BLaER1 (cell line): Measurements from ENCODE around the gene MRGPRX2.

Source experiments
- H3K27ac ChIP-seq: shearing (Covaris generic); formaldehyde crosslinking; 2 replicates; pipeline ENCODE4 v1.8.1; 2022
- H3K27me3 ChIP-seq: shearing (Covaris generic); formaldehyde crosslinking; 2 replicates; pipeline ENCODE4 v1.8.1; 2022
- H3K36me3 ChIP-seq: shearing (Covaris generic); formaldehyde crosslinking; 2 replicates; pipeline ENCODE4 v1.8.1; 2022
- H3K4me1 ChIP-seq: shearing (Covaris generic); formaldehyde crosslinking; 2 replicates; pipeline ENCODE4 v1.8.1; 2022
- H3K4me2 ChIP-seq: shearing (Covaris generic); formaldehyde crosslinking; 2 replicates; pipeline ENCODE4 v1.8.1; 2022
- H3K4me3 ChIP-seq: shearing (Covaris generic); formaldehyde crosslinking; 2 replicates; pipeline ENCODE4 v1.8.1; 2022
- H3K9ac ChIP-seq: shearing (Covaris generic); formaldehyde crosslinking; 2 replicates; pipeline ENCODE4 v1.8.1; 2022
- H3K9me3 ChIP-seq: shearing (Covaris generic); formaldehyde crosslinking; 2 replicates; pipeline ENCODE4 v1.8.1; 2022
- H4K20me1 ChIP-seq: shearing (Covaris generic); formaldehyde crosslinking; 2 replicates; pipeline ENCODE4 v1.8.1; 2022
- Cebpa-rat ChIP-seq: shearing (Covaris generic); IDR thresholded peaks from 2 replicates; pipeline ENCODE4 v1.8.1; 2022

Gene MRGPRX2

DNA sequence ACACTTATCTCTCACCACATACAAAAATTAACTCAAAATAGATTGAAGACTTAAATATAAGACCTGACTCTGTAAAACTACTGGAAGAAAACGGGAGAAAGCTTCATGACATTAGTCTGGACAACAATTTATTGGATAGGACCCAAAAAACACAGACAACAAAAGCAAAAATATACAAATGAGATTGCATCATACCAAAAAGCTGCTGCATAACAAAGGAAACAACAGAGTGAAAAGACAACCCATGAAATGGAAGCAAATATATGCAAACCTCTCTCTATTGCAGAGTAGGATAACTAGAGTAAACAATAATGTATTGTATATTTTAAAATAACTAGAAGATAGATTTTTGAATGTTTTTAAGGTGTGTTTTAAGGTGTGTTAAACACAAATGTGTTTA, 11.2 kb downstream of the MRGPRX2 start:
- Histone ChIP-seq H3K4me1 (peaks cover 7% of the 10 kb centered on the region; the same call in 1 of the 2 replicates), H3K27me3 (no peaks in the 10 kb centered on the region), H3K9me3 (peaks cover 7% of the 10 kb centered on the region), H3K4me3 (no peak overlapping the region), H3K9ac (no peak overlapping the region), H3K27ac (no peak overlapping the region), H4K20me1 (no peaks in the 10 kb centered on the region), H3K4me2 (no peak overlapping the region), H3K36me3 (no peaks in the 10 kb centered on the region)
- TF ChIP-seq Cebpa-rat = no peak

DNA sequence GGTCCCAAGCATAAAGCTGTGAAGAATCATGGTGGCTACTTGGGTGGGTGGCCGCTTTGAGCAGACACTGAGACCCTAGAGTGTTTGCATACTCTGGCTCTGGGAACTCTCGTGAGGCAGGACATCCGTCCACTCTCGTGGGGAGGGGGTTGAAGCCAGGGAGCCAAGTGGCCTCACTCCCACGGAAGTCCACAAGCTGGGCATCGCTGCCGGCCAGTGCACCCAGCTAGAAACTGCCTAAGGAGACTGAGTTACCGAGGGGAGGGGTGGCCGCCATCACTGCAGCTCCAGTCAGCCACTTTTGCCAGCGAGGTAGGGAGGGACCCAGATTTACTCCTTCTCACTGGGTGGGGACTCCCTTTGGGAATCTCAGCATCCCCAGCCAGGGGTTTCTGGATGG, 20.5 kb downstream of the MRGPRX2 start:
- peaks cover 33% of the 10 kb centered on the region for H3K4me1 ChIP-seq
- H4K20me1 ChIP-seq = no peaks in the 10 kb centered on the region
- H3K36me3 ChIP-seq = peaks cover 9% of the 10 kb centered on the region; the same call in 1 of the 2 replicates
- no peak for TF ChIP-seq Cebpa-rat
- H3K9ac ChIP-seq = no peak overlapping the region
- peaks cover 48% of the 10 kb centered on the region for H3K9me3 ChIP-seq
- H3K4me2 ChIP-seq = no peak overlapping the region
- no peak overlapping the region for H3K4me3 ChIP-seq
- H3K27me3 ChIP-seq = no peaks in the 10 kb centered on the region
- peak overlapping the region; percentile 78 for H3K27ac ChIP-seq

DNA sequence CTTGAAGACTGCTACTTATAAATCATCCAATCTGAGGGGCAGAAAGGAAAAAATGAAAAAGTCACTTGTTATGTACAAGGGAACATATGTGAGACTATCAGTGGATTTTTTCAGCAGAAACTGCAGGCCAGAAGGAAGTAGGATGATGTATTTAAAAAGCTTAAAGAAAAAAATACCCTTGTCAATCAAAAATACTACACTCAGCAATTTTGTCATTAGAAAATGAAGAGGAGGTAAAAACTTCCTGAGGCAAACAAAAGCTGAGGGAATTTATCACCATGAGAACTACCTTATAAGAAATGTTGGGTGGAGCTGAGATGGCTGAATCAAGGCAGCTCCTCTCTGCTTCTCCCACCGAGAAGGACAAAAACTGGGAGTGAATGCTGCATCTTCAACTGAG, 21.1 kb downstream of the MRGPRX2 start:
- Histone ChIP-seq H3K4me2 (peak overlapping the region; percentile 55; the same call in 1 of the 2 replicates), H3K27ac (peak overlapping the region; percentile 78), H3K27me3 (no peaks in the 10 kb centered on the region)

DNA sequence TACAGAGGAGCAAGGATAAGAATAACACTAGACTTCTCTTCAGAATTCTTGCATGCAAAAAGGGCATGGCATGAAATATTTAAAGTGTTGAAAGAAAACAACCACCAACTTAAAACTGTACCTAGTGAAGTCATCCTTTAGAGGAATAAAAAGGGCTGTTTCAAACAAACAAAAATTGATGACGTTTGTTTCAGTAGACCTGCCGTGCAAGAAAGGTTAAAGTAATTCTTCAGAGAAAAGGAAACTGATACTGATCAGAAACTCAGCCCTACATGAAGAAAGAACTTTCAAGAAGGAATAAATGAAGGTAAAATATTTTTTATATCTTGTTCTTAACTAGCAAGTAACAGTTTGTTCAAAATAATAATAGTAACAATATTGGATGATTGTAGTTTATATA, 27.5 kb downstream of the MRGPRX2 start:
- H4K20me1 ChIP-seq = no peaks in the 10 kb centered on the region

More for the DNA sequence above, 21.1 kb downstream of the MRGPRX2 start:
- peaks cover 9% of the 10 kb centered on the region; the same call in 1 of the 2 replicates for H3K36me3 ChIP-seq
- peaks cover 33% of the 10 kb centered on the region for H3K4me1 ChIP-seq
- TF ChIP-seq Cebpa-rat = no peak
- no peaks in the 10 kb centered on the region for H4K20me1 ChIP-seq
- no peak overlapping the region for H3K4me3 ChIP-seq
- peaks cover 41% of the 10 kb centered on the region for H3K9me3 ChIP-seq
- no peak overlapping the region for H3K9ac ChIP-seq

DNA sequence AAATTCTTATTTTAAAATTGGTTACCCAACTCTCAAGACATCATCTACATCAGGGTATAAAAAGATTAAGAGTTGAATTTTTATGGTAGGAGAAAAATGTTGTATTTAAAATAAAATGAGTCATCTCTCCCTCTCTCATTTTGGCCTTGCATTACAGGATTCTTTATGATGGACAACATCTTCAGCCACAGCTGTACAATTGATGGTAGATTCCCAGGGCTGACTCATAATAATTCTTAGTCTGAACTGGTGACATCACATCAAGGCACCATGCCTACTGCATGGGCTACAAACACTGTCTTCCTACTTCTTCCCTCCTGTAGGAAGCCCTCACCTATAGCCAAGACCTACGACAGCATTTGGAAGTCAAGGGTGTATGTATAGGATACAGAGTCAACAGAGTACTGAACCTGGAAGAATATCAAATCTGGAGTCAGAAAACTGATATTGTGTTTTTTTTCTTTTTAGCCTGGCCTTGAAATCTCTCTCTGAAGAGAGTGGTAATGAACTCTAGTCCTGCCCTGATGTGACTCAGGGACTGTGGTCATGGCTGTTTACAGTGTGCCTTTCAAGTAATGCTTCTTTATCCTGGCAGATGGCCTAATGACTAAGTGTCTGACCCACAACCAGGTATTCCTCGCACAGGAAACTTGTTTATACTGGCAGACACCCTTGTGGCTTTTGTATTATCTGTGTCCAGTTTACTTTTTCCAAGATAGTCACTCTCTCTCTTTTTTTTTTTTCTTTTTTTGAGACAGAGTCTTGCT, 32.5 kb downstream of the MRGPRX2 start:
- Histone ChIP-seq H3K4me3 (no peak overlapping the region), H3K9ac (no peak overlapping the region), H4K20me1 (no peaks in the 10 kb centered on the region), H3K27ac (no peak overlapping the region), H3K4me2 (no peak overlapping the region), H3K9me3 (peaks cover 9% of the 10 kb centered on the region), H3K36me3 (no peaks in the 10 kb centered on the region; the same call in 1 of the 2 replicates), H3K4me1 (peaks cover 54% of the 10 kb centered on the region), H3K27me3 (no peaks in the 10 kb centered on the region)
- no peak for TF ChIP-seq Cebpa-rat

More for the DNA sequence above, 27.5 kb downstream of the MRGPRX2 start:
- Histone ChIP-seq H3K9me3 (no peaks in the 10 kb centered on the region; the same call in 1 of the 2 replicates), H3K9ac (no peak overlapping the region), H3K4me1 (peaks cover 19% of the 10 kb centered on the region), H3K4me3 (no peak overlapping the region), H3K36me3 (no peaks in the 10 kb centered on the region), H3K4me2 (no peak overlapping the region), H3K27ac (no peak overlapping the region), H3K27me3 (no peaks in the 10 kb centered on the region)
- TF ChIP-seq Cebpa-rat = no peak

DNA sequence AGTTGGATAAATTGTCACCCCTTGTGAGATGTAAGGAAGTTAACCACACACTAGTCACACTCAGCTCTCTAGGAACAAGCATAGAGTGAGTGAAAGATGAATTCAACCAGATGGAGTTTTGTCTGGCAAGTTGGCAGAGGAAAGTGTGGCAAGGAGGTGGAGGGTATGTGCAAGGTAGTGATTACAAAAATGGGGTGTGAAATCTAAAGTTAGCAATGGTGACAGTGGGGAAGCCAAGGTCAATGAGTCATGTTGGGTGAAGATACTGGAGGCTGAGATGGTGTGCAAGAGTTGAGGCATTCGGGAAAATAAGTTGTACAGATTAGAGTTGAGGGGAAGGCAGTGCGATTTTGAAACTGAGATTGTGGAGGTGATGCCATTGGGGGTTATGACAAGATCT, 33.7 kb downstream of the MRGPRX2 start:
- Histone ChIP-seq H3K4me1 (peaks cover 66% of the 10 kb centered on the region), H3K9me3 (peaks cover 9% of the 10 kb centered on the region), H3K36me3 (no peaks in the 10 kb centered on the region; the same call in 1 of the 2 replicates), H3K27me3 (no peaks in the 10 kb centered on the region), H3K4me2 (peak overlapping the region; percentile 79), H3K27ac (peak overlapping the region; percentile 93), H3K4me3 (no peak overlapping the region), H4K20me1 (no peaks in the 10 kb centered on the region), H3K9ac (no peak overlapping the region)
- TF ChIP-seq Cebpa-rat = no peak

DNA sequence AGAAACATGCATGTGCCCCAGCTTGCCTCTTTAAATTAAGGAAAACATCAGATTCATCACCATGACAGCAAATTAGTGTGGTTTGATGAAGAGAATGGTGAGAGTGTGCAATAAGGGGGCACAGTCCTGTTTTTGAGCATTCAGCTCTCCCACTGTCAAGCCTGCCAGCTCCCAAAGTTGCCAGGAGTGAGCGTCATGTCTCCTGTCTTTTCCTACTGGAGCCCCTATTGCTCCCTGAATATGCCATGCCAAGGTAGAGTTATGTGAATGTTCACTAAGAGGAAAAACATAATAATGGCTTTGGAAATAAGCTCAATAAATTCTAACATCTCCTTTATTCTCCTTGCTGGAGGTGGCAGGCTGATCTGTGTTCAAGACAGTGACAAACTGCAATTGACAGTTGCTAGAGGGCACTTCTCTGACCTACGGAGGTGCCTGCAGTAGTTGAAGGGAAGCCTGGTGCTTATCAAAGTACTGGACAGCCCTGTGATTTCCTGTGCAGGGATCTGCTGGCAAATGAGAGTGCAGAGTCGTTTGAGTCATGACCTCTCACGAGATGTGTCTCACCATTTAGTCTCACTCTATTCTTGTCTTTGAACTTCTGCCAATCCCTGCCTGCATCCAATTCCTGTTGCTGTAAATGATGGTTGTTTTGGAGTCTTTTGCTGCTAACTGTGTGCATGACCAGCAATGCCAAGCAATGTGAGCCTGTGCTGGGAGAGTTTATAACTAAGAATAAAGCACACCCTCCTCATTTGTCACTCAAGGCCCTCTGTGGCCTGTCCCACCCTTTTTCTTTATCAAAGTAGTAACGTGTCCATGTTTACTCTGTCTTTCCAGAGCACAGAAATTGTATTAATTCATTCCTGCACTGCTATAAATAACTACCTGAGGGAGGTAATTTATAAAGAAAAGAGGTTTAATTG, 34.8 kb downstream of the MRGPRX2 start:
- H3K4me2 ChIP-seq = peak overlapping the region; percentile 79

DNA sequence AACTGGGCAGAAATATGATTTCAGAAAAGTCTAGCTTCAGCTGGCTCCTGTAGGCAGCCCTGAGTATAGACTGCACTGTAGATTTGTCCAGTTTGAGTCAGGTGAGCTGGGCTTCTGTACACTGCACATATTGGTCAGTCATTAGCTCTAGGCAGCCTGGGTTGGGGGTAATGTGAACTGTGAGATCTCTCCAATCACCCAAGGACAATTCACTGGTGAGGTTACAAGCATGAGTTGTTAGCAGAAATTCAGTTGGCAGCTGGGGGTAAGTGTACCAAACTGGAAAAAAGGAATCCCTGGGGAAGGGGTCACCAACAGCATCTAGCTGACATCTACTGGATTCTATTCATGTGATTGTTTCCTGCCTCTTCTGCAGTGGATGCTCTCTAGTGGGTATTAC, 39.7 kb downstream of the MRGPRX2 start:
- no peaks in the 10 kb centered on the region for H3K27me3 ChIP-seq
- no peaks in the 10 kb centered on the region for H3K36me3 ChIP-seq
- H4K20me1 ChIP-seq = no peaks in the 10 kb centered on the region
- no peaks in the 10 kb centered on the region; the same call in 1 of the 2 replicates for H3K9me3 ChIP-seq
- peak overlapping the region; percentile 79 for H3K4me2 ChIP-seq
- H3K9ac ChIP-seq = peak overlapping the region; percentile 73
- no peak for TF ChIP-seq Cebpa-rat
- H3K27ac ChIP-seq = peak overlapping the region; percentile 93
- peaks cover 99% of the 10 kb centered on the region for H3K4me1 ChIP-seq
- H3K4me3 ChIP-seq = no peak overlapping the region; the same call in 1 of the 2 replicates

More for the DNA sequence above, 34.8 kb downstream of the MRGPRX2 start:
- peak overlapping the region; percentile 33; the same call in 1 of the 2 replicates for H3K9ac ChIP-seq
- peaks cover 9% of the 10 kb centered on the region for H3K9me3 ChIP-seq
- no peak for TF ChIP-seq Cebpa-rat
- H3K27ac ChIP-seq = peak overlapping the region; percentile 93
- H3K4me3 ChIP-seq = no peak overlapping the region
- H3K36me3 ChIP-seq = no peaks in the 10 kb centered on the region; the same call in 1 of the 2 replicates
- peaks cover 77% of the 10 kb centered on the region for H3K4me1 ChIP-seq
- H3K27me3 ChIP-seq = no peaks in the 10 kb centered on the region
- H4K20me1 ChIP-seq = no peaks in the 10 kb centered on the region

DNA sequence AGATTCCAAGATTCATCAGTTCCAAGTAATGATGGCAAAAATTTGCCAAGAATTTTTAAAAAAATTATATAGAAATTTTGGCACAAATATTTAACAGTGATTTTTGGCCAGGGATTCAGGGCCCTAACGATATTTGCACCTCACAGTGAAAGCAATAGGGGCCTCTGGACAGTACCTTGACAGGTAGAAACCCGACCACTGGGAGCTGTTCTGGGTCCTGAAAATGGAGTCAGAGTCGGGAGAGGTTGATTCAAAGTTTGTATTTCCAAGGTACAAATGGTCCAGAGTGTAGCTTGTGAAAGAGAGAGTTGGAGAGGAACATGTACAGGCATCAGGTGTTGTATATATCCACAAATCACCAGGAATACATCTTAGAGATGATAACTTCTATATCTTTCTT, 41.6 kb downstream of the MRGPRX2 start:
- Histone ChIP-seq H3K4me2 (no peak overlapping the region), H3K27me3 (no peaks in the 10 kb centered on the region), H3K9ac (no peak overlapping the region), H3K4me1 (peaks cover 95% of the 10 kb centered on the region), H4K20me1 (no peaks in the 10 kb centered on the region), H3K9me3 (no peaks in the 10 kb centered on the region; the same call in 1 of the 2 replicates), H3K4me3 (no peak overlapping the region), H3K27ac (peak overlapping the region; percentile 93), H3K36me3 (no peaks in the 10 kb centered on the region)
- TF ChIP-seq Cebpa-rat = no peak
